GM19099 (cell line): ENCODE data around the gene VASH2.

Source experiments
- POLR2A ChIP-seq: IDR thresholded peaks from 3 replicates; pipeline ENCODE4 v1.6.1; 2011; ENCODE audit warnings: low read depth; ENCODE audit not compliant: insufficient read length; ENCODE audit errors: extremely low read depth

Gene VASH2

GRCh38 chr1:212950243-212951125, at the start of gene VASH2:
Gene VASH2 (plus strand): TSS chr1:212950541. CDS start chr1:212951543, 1,002 bp downstream.
- peak; percentile 69 for TF ChIP-seq POLR2A

- no peak for TF ChIP-seq POLR2A
These were observed 49.1 kb upstream of the VASH2 start for GRCh38 chr1:212901290-212901689.

- TF ChIP-seq POLR2A, result no peak
These were observed 48.3 kb upstream of the VASH2 start for GRCh38 chr1:212902054-212902453.

GRCh38 chr1:212903664-212904063, 46.7 kb upstream of the VASH2 start:
- TF ChIP-seq POLR2A, result no peak

- TF ChIP-seq POLR2A, result no peak
These were observed 41.4 kb upstream of the VASH2 start for GRCh38 chr1:212908971-212909370.

GRCh38 chr1:212909652-212910063, 40.7 kb upstream of the VASH2 start:
- TF ChIP-seq POLR2A, result no peak

- no peak for TF ChIP-seq POLR2A
These were observed 35.6 kb upstream of the VASH2 start for GRCh38 chr1:212914789-212915188.

GRCh38 chr1:212915245-212916091, 34.9 kb upstream of the VASH2 start:
- TF ChIP-seq POLR2A, result no peak

- TF ChIP-seq POLR2A, result no peak
These were observed 33.7 kb upstream of the VASH2 start for GRCh38 chr1:212916481-212917133.

GRCh38 chr1:212917134-212917485, 33.2 kb upstream of the VASH2 start:
- TF ChIP-seq POLR2A, result no peak

- no peak for TF ChIP-seq POLR2A
These were observed 32.5 kb upstream of the VASH2 start for GRCh38 chr1:212917858-212918257.

GRCh38 chr1:212918824-212919223, 31.5 kb upstream of the VASH2 start:
- no peak for TF ChIP-seq POLR2A

- TF ChIP-seq POLR2A, result no peak
These were observed 30.1 kb upstream of the VASH2 start for GRCh38 chr1:212920246-212920645.

- no peak for TF ChIP-seq POLR2A
These were observed 29.4 kb upstream of the VASH2 start for GRCh38 chr1:212920896-212921295.

GRCh38 chr1:212922016-212922415, 28.3 kb upstream of the VASH2 start:
- no peak for TF ChIP-seq POLR2A
